Measurements from ENCODE around the gene PMPCA. TPM values are rescaled to one million over a fixed set of nuclear protein-coding genes. Genes with fewer than 3 reads are reported as not detected.

The PMPCA gene
- total RNA-seq, 1 experiment from 2014 or later = 116 TPM

DNA sequence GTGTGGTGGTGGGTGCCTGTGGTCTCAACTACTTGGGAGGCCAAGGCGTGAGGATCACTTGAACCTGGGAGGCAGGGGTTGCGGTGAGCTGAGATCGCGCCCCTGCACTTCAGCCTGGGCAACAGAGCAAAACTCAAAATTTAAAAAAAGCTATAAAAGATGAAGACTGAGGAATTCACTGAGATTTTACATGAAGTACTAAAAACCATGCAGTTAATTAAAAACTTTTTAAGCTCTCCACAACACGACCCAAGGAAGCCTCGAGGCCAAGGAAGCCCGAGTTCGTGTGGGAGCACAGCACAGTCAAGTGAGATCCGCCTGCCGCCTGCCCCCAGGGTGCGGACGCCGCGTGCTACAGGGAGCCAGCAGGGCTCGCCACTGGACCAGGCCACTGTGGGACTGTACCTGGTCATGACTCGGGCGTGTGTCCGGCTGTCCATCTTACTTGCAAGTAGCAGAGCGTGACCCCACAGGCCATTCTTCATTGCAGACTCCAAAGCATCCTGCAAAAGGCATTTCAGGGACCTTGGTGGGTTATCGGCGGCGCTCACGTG, 50.4 kb downstream of the PMPCA start:
- Histone ChIP-seq H3K9me2 (ENCODE audit: insufficient read depth) (no peaks in the 10 kb centered on the region), H3K9me3 (ENCODE audit: control insufficient read depth in 1 of 2, insufficient read depth in 1 of 2, low read depth in 1 of 2, low read length in 2 of 2) (no peaks in the 10 kb centered on the region), H3K4me2 (ENCODE audit: low read length) (no peak overlapping the region), H3K4me1 (ENCODE audit: control insufficient read depth in 1 of 2, insufficient read depth in 2 of 2, low read length in 2 of 2) (no peaks in the 10 kb centered on the region), H3K36me3 (ENCODE audit: control insufficient read depth in 1 of 2, insufficient read depth in 2 of 2, low read length in 2 of 2) (peaks cover 64 to 65% of the 10 kb centered on the region in 2 experiments), H3K4me3 (replicated peaks in 1 of 2; ENCODE audit: low read depth in 1 of 2, low read length in 2 of 2) (no peak overlapping the region), H2AFZ (ENCODE audit: low read depth, low read length, poor library complexity, severe bottlenecking) (no peak overlapping the region), H3K9ac (ENCODE audit: low read length) (no peak overlapping the region), H3K27ac (ENCODE audit: low read depth, low read length) (no peak overlapping the region), H3K79me2 (ENCODE audit: insufficient read depth, low read length) (peaks cover 14% of the 10 kb centered on the region; the same call in 1 of the 2 replicates), H3K27me3 (ENCODE audit: insufficient read depth, low read length) (no peaks in the 10 kb centered on the region), H4K20me1 (ENCODE audit: insufficient read depth) (no peaks in the 10 kb centered on the region; the same call in 1 of the 2 replicates)
- intact Hi-C loops (cut with micrococcal nuclease) = no loop called here
- DNase-seq (ENCODE audit: low read depth, low spot score) = no peak
- POLR2A ChIA-PET = no interaction called here
- ATAC-seq = no peak
- TF ChIP-seq POLR2A (IDR thresholded peaks at IDR 0.05; ENCODE audit: borderline replicate concordance, extremely low read depth, insufficient read depth, insufficient read length) (no peak), ZFX (IDR thresholded peaks at IDR 0.05) (no peak), ELF1 (IDR thresholded peaks at IDR 0.05; ENCODE audit: borderline replicate concordance, low read depth) (no peak)
- TF ChIP-seq, protein P1, sequence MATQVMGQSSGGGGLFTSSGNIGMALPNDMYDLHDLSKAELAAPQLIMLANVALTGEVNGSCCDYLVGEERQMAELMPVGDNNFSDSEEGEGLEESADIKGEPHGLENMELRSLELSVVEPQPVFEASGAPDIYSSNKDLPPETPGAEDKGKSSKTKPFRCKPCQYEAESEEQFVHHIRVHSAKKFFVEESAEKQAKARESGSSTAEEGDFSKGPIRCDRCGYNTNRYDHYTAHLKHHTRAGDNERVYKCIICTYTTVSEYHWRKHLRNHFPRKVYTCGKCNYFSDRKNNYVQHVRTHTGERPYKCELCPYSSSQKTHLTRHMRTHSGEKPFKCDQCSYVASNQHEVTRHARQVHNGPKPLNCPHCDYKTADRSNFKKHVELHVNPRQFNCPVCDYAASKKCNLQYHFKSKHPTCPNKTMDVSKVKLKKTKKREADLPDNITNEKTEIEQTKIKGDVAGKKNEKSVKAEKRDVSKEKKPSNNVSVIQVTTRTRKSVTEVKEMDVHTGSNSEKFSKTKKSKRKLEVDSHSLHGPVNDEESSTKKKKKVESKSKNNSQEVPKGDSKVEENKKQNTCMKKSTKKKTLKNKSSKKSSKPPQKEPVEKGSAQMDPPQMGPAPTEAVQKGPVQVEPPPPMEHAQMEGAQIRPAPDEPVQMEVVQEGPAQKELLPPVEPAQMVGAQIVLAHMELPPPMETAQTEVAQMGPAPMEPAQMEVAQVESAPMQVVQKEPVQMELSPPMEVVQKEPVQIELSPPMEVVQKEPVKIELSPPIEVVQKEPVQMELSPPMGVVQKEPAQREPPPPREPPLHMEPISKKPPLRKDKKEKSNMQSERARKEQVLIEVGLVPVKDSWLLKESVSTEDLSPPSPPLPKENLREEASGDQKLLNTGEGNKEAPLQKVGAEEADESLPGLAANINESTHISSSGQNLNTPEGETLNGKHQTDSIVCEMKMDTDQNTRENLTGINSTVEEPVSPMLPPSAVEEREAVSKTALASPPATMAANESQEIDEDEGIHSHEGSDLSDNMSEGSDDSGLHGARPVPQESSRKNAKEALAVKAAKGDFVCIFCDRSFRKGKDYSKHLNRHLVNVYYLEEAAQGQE (IDR thresholded peaks at IDR 0.05; ENCODE audit: low read depth) = no peak
- CTCF ChIA-PET = no interaction called here
- BruUV-seq (replicated peaks) = no TSS peak
- RAD21 ChIA-PET (ENCODE audit: low non-redundant PET in 1 of 2, low total read pairs in 2 of 2, uncharacterized antibody in 2 of 2, unreplicated experiment in 2 of 2) = no interaction called here

DNA sequence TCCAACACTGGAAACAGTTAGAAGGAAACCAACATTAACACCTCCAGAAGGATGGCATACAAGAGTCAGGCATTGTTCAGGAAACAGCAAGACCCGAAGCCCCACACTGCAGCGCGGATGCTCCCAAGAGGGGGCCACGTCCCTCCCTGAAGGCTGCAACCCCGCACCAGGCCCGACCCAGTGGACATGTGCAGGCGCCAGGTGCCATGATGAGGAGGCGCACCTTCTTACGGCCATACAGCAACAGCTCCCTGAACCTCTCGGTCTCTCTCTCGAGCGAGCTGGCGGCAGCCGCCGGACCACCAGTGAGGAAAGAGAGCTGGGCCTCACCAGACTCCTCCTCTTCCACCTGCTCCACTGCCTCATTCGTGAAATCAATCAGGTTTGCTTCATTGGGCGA, 52.2 kb downstream of the PMPCA start:
- POLR2A ChIA-PET = no interaction called here
- no peak overlapping the region for H3K27ac ChIP-seq (ENCODE audit: low read depth, low read length)
- H2AFZ ChIP-seq (ENCODE audit: low read depth, low read length, poor library complexity, severe bottlenecking) = no peak overlapping the region
- H3K9ac ChIP-seq (ENCODE audit: low read length) = no peak overlapping the region
- H3K36me3 ChIP-seq (ENCODE audit: control insufficient read depth in 1 of 2, insufficient read depth in 2 of 2, low read length in 2 of 2) = peaks cover 61 to 73% of the 10 kb centered on the region in 2 experiments
- ATAC-seq (no peak), DNase-seq (ENCODE audit: low read depth, low spot score) (no peak)
- RAD21 ChIA-PET (ENCODE audit: low non-redundant PET in 1 of 2, low total read pairs in 2 of 2, uncharacterized antibody in 2 of 2, unreplicated experiment in 2 of 2) = no interaction called here
- no TSS peak for BruUV-seq (replicated peaks)
- H3K9me2 ChIP-seq (ENCODE audit: insufficient read depth) = no peaks in the 10 kb centered on the region
- no peaks in the 10 kb centered on the region; the same call in 1 of the 2 replicates for H4K20me1 ChIP-seq (ENCODE audit: insufficient read depth)
- CTCF ChIA-PET = no interaction called here
- H3K4me1 ChIP-seq (ENCODE audit: control insufficient read depth in 1 of 2, insufficient read depth in 2 of 2, low read length in 2 of 2) = no peaks in the 10 kb centered on the region
- no peak overlapping the region for H3K4me3 ChIP-seq (replicated peaks in 1 of 2; ENCODE audit: low read depth in 1 of 2, low read length in 2 of 2)
- intact Hi-C loops (cut with micrococcal nuclease) = no loop called here
- no peaks in the 10 kb centered on the region for H3K9me3 ChIP-seq (ENCODE audit: control insufficient read depth in 1 of 2, insufficient read depth in 1 of 2, low read depth in 1 of 2, low read length in 2 of 2)
- peaks cover 14% of the 10 kb centered on the region; the same call in 1 of the 2 replicates for H3K79me2 ChIP-seq (ENCODE audit: insufficient read depth, low read length)
- H3K4me2 ChIP-seq (ENCODE audit: low read length) = no peak overlapping the region
- no peaks in the 10 kb centered on the region for H3K27me3 ChIP-seq (ENCODE audit: insufficient read depth, low read length)
- TF ChIP-seq RAD21 (IDR thresholded peaks at IDR 0.05; ENCODE audit: low read depth) (no peak), EZH2phosphoT487 (IDR thresholded peaks at IDR 0.05; ENCODE audit: borderline replicate concordance) (no peak), SIN3A (IDR thresholded peaks at IDR 0.05; ENCODE audit: low read depth) (no peak), ZNF274 (IDR thresholded peaks at IDR 0.05; ENCODE audit: low read depth, low read length) (no peak), FOSL1 (IDR thresholded peaks at IDR 0.05; ENCODE audit: low read depth) (no peak), SP1 (IDR thresholded peaks at IDR 0.05; ENCODE audit: low read depth) (no peak), POLR2A (IDR thresholded peaks at IDR 0.05; ENCODE audit: borderline replicate concordance, extremely low read depth, insufficient read depth, insufficient read length) (no peak), JUND (IDR thresholded peaks at IDR 0.05) (no peak), SRF (IDR thresholded peaks at IDR 0.05; ENCODE audit: low read depth) (no peak)
- TF ChIP-seq, protein P2, sequence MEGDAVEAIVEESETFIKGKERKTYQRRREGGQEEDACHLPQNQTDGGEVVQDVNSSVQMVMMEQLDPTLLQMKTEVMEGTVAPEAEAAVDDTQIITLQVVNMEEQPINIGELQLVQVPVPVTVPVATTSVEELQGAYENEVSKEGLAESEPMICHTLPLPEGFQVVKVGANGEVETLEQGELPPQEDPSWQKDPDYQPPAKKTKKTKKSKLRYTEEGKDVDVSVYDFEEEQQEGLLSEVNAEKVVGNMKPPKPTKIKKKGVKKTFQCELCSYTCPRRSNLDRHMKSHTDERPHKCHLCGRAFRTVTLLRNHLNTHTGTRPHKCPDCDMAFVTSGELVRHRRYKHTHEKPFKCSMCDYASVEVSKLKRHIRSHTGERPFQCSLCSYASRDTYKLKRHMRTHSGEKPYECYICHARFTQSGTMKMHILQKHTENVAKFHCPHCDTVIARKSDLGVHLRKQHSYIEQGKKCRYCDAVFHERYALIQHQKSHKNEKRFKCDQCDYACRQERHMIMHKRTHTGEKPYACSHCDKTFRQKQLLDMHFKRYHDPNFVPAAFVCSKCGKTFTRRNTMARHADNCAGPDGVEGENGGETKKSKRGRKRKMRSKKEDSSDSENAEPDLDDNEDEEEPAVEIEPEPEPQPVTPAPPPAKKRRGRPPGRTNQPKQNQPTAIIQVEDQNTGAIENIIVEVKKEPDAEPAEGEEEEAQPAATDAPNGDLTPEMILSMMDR (IDR thresholded peaks at IDR 0.05 in 2 of 3, conservative IDR thresholded peaks at IDR 0.05 in 1 of 3; ENCODE audit: borderline replicate concordance in 1 of 3, insufficient read depth in 1 of 3, low read depth in 2 of 3, low read length in 2 of 3) = no peak
- TF ChIP-seq, protein P3, sequence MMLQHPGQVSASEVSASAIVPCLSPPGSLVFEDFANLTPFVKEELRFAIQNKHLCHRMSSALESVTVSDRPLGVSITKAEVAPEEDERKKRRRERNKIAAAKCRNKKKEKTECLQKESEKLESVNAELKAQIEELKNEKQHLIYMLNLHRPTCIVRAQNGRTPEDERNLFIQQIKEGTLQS (IDR thresholded peaks at IDR 0.05) = no peak
